ENCODE data around the gene LTBP3.

The LTBP3 gene

DNA sequence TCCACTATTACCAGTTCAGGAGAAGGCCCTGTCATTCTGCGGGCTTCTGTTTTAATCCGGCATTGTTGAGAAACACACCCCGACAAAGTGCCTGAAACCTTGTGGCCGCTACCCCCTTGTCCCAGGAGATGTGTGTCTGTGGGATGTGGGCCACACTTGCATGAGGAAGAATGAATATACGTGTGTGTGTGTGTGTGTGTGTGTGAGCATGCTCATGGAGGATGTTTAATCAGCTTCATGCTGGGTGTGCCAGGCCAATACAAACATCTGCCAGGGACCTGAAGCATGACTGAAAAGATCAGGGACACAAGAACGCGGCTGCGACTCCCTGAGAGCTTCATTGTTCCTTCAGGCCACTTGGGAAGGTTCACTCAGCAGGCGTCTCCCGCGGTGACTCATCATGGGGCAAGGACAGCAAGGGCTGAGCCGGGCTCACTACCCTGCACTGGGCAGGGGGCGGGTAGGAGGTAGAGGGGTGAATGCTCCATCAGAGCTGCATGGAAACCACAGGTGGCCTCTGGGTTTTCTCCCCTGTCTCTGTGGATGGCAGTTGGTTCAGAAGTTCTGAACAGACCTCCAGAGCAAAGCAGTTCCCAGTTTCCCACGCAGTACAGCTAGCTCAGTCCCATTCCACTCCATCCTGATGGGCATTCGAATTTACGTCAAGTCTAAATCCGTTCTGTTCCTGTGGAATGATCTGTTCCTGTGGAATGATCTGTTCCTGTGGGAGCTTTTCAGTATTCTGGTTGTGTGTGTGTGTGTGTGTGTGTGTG, 66.4 kb downstream of the LTBP3 start (continued):
- TF ChIP-seq, protein P1, sequence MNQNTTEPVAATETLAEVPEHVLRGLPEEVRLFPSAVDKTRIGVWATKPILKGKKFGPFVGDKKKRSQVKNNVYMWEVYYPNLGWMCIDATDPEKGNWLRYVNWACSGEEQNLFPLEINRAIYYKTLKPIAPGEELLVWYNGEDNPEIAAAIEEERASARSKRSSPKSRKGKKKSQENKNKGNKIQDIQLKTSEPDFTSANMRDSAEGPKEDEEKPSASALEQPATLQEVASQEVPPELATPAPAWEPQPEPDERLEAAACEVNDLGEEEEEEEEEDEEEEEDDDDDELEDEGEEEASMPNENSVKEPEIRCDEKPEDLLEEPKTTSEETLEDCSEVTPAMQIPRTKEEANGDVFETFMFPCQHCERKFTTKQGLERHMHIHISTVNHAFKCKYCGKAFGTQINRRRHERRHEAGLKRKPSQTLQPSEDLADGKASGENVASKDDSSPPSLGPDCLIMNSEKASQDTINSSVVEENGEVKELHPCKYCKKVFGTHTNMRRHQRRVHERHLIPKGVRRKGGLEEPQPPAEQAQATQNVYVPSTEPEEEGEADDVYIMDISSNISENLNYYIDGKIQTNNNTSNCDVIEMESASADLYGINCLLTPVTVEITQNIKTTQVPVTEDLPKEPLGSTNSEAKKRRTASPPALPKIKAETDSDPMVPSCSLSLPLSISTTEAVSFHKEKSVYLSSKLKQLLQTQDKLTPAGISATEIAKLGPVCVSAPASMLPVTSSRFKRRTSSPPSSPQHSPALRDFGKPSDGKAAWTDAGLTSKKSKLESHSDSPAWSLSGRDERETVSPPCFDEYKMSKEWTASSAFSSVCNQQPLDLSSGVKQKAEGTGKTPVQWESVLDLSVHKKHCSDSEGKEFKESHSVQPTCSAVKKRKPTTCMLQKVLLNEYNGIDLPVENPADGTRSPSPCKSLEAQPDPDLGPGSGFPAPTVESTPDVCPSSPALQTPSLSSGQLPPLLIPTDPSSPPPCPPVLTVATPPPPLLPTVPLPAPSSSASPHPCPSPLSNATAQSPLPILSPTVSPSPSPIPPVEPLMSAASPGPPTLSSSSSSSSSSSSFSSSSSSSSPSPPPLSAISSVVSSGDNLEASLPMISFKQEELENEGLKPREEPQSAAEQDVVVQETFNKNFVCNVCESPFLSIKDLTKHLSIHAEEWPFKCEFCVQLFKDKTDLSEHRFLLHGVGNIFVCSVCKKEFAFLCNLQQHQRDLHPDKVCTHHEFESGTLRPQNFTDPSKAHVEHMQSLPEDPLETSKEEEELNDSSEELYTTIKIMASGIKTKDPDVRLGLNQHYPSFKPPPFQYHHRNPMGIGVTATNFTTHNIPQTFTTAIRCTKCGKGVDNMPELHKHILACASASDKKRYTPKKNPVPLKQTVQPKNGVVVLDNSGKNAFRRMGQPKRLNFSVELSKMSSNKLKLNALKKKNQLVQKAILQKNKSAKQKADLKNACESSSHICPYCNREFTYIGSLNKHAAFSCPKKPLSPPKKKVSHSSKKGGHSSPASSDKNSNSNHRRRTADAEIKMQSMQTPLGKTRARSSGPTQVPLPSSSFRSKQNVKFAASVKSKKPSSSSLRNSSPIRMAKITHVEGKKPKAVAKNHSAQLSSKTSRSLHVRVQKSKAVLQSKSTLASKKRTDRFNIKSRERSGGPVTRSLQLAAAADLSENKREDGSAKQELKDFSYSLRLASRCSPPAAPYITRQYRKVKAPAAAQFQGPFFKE (tag by site-specific recombination; IDR thresholded peaks at IDR 0.05; ENCODE audit: borderline replicate concordance): no peak
- TF ChIP-seq ZBTB7A (tag by site-specific recombination; IDR thresholded peaks at IDR 0.05; ENCODE audit: low read depth) (no peak), ZFP37 (tag by site-specific recombination; IDR thresholded peaks at IDR 0.05) (no peak; the same call in 1 of the 2 replicates), ZNF37A (tag by site-specific recombination; IDR thresholded peaks at IDR 0.05) (no peak), ZNF501 (tag by site-specific recombination; IDR thresholded peaks at IDR 0.05) (no peak), ZNF660 (tag by site-specific recombination; IDR thresholded peaks at IDR 0.05) (peak; percentile 77; the same call in 1 of the 2 replicates), HOXC10 (CRISPR knock-in tag; IDR thresholded peaks at IDR 0.05) (no peak), ZNF658 (tag by site-specific recombination; IDR thresholded peaks at IDR 0.05) (no peak), ZNF239 (tag by site-specific recombination; IDR thresholded peaks at IDR 0.05) (no peak), OSR2 (tag by site-specific recombination; IDR thresholded peaks at IDR 0.05) (no peak), GLIS2 (tag by site-specific recombination; IDR thresholded peaks at IDR 0.05) (peak; percentile 76), KLF8 (tag by site-specific recombination; IDR thresholded peaks at IDR 0.05) (no peak), SALL2 (tag by site-specific recombination; IDR thresholded peaks at IDR 0.05; ENCODE audit: borderline replicate concordance) (no peak), SCRT1 (tag by site-specific recombination; IDR thresholded peaks at IDR 0.05; ENCODE audit: borderline replicate concordance) (0 out of 2 replicates have a peak, but pooled peaks have one; percentile 7), HOXD13 (CRISPR knock-in tag; IDR thresholded peaks at IDR 0.05; ENCODE audit: borderline replicate concordance) (no peak), ZNF600 (tag by site-specific recombination; IDR thresholded peaks at IDR 0.05) (peak; percentile 88), ZNF629 (tag by site-specific recombination; IDR thresholded peaks at IDR 0.05) (peak; percentile 63; the same call in 1 of the 2 replicates), ZXDB (tag by site-specific recombination; IDR thresholded peaks at IDR 0.05) (peak; percentile 39), KLF7 (tag by site-specific recombination; IDR thresholded peaks at IDR 0.05; ENCODE audit: borderline replicate concordance) (no peak), ZNF433 (tag by site-specific recombination; IDR thresholded peaks at IDR 0.05; ENCODE audit: low read depth) (no peak), ZNF16 (tag by site-specific recombination; IDR thresholded peaks at IDR 0.05; ENCODE audit: low read depth) (no peak), ZEB2 (tag by site-specific recombination; IDR thresholded peaks at IDR 0.05) (0 out of 2 replicates have a peak, but pooled peaks have one; percentile 44)
- TF ChIP-seq, protein P2, sequence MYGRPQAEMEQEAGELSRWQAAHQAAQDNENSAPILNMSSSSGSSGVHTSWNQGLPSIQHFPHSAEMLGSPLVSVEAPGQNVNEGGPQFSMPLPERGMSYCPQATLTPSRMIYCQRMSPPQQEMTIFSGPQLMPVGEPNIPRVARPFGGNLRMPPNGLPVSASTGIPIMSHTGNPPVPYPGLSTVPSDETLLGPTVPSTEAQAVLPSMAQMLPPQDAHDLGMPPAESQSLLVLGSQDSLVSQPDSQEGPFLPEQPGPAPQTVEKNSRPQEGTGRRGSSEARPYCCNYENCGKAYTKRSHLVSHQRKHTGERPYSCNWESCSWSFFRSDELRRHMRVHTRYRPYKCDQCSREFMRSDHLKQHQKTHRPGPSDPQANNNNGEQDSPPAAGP (tag by site-specific recombination; IDR thresholded peaks at IDR 0.05): peak; percentile 64; the same call in 1 of the 2 replicates
- TF ChIP-seq, protein P3, sequence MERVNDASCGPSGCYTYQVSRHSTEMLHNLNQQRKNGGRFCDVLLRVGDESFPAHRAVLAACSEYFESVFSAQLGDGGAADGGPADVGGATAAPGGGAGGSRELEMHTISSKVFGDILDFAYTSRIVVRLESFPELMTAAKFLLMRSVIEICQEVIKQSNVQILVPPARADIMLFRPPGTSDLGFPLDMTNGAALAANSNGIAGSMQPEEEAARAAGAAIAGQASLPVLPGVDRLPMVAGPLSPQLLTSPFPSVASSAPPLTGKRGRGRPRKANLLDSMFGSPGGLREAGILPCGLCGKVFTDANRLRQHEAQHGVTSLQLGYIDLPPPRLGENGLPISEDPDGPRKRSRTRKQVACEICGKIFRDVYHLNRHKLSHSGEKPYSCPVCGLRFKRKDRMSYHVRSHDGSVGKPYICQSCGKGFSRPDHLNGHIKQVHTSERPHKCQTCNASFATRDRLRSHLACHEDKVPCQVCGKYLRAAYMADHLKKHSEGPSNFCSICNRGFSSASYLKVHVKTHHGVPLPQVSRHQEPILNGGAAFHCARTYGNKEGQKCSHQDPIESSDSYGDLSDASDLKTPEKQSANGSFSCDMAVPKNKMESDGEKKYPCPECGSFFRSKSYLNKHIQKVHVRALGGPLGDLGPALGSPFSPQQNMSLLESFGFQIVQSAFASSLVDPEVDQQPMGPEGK (tag by site-specific recombination; IDR thresholded peaks at IDR 0.05): peak; percentile 74
- TF ChIP-seq, protein P4, sequence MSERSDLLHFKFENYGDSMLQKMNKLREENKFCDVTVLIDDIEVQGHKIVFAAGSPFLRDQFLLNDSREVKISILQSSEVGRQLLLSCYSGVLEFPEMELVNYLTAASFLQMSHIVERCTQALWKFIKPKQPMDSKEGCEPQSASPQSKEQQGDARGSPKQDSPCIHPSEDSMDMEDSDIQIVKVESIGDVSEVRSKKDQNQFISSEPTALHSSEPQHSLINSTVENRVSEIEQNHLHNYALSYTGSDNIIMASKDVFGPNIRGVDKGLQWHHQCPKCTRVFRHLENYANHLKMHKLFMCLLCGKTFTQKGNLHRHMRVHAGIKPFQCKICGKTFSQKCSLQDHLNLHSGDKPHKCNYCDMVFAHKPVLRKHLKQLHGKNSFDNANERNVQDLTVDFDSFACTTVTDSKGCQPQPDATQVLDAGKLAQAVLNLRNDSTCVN (tag by site-specific recombination; optimal IDR thresholded peaks at IDR 0.05): peak; percentile 18
- TF ChIP-seq, protein P5, sequence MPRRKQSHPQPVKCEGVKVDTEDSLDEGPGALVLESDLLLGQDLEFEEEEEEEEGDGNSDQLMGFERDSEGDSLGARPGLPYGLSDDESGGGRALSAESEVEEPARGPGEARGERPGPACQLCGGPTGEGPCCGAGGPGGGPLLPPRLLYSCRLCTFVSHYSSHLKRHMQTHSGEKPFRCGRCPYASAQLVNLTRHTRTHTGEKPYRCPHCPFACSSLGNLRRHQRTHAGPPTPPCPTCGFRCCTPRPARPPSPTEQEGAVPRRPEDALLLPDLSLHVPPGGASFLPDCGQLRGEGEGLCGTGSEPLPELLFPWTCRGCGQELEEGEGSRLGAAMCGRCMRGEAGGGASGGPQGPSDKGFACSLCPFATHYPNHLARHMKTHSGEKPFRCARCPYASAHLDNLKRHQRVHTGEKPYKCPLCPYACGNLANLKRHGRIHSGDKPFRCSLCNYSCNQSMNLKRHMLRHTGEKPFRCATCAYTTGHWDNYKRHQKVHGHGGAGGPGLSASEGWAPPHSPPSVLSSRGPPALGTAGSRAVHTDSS (tag by site-specific recombination; IDR thresholded peaks at IDR 0.05): no peak
- TF ChIP-seq, protein P6, sequence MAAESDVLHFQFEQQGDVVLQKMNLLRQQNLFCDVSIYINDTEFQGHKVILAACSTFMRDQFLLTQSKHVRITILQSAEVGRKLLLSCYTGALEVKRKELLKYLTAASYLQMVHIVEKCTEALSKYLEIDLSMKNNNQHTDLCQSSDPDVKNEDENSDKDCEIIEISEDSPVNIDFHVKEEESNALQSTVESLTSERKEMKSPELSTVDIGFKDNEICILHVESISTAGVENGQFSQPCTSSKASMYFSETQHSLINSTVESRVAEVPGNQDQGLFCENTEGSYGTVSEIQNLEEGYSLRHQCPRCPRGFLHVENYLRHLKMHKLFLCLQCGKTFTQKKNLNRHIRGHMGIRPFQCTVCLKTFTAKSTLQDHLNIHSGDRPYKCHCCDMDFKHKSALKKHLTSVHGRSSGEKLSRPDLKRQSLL (tag by site-specific recombination; IDR thresholded peaks at IDR 0.05): no peak

Data from HEK293 (cell line).